HG02610 (cell line): ENCODE measurements around the gene WDPCP.
"Not testable (repeated sequence)": the region's sequence is repeated elsewhere in the genome, so short reads cannot be mapped to it uniquely, and the experiment has no call there.

Experiments used
- ATAC-seq: cut with Tn5 transposase; IDR thresholded peaks from one replicate; pipeline ENCODE4 v1.9.1; 2021; ENCODE audit warnings: mild to moderate bottlenecking, moderate library complexity; ENCODE audit not compliant: unreplicated experiment

The WDPCP gene

DNA sequence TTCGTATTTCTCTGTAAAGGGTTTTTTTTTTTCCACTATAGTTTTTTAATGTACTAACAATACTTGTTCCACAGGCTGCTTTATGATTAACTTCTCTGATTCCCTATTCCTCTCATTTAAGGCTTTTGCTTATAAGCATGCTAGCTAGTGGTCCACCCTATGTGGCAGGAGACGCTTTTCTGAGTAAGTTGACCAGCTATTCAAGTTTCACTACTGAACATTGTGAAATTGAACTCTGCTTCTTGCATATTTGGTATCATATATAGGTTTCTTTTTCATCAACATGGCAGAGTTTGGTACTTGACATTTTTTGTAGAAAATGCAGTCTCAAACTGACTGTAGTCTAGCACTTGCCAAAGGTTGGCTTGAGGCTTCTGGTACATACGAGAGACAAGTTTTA, 463.4 kb downstream of the WDPCP start:
- ATAC-seq: peak; percentile 67

DNA sequence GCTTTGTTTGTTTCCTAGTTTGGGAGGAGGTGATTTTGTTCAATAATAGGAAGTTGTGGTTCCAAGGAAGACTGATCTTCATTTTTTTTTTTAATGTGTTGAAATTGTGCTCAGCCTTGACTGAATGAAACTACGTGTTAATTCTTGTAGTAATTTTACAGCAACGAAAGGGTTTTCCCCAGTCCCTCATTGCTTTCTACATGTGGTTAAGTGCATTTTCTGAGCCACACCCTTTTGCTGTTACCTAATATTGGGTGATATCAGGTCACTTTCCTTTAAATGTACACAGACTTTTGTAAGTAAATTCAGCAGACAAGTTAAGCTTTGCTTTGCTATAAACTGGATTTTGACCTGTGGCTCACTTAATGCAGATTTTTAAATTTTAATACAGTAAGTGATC, 464.1 kb downstream of the WDPCP start:
- peak; percentile 78 for ATAC-seq

- no peak for ATAC-seq
Observed at GRCh38 chr2:63122921-63123320, 465.4 kb downstream of the WDPCP start.

- no peak for ATAC-seq
Observed at GRCh38 chr2:63121055-63121834, 467.0 kb downstream of the WDPCP start.

GRCh38 chr2:63118821-63119220, 469.5 kb downstream of the WDPCP start:
- no peak for ATAC-seq

DNA sequence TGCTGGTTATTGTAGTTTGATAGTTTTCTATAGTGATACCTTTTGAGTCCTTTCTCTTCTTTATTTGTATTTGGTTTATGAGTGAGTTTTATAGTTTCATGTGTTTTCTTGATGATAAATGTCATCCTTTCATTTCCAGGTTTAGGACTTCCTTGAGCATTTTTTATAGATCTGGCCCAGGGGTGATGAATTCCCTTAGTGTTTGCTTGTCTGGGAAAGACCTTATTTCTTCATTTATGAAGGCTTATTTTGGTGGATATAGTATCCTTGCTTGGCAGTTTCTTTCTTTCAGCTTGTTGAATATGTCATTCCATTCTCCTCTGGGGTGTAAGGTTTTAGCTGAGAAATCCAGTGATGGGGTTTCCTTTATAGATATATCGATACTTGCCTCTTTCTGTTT, 483.8 kb downstream of the WDPCP start:
- no peak for ATAC-seq

DNA sequence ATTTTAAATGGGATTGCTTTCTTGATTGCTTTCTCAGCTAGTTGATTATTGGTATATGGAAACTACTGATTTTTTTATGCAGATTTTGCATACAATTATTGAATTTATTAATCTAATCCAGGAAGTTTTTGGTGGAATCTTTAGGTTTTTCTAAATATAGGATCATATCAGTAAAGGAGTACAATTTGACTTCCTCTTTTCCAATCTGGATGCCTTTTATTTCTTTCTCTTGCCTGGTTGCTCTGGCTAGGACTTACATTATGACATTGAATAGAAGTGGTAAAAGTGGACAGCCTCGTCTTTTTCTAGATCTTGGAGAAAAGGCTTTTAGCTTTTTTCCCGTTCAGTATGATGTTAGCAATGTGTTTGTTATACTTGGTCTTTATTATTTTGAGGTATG, 486.3 kb downstream of the WDPCP start:
- ATAC-seq: no peak

DNA sequence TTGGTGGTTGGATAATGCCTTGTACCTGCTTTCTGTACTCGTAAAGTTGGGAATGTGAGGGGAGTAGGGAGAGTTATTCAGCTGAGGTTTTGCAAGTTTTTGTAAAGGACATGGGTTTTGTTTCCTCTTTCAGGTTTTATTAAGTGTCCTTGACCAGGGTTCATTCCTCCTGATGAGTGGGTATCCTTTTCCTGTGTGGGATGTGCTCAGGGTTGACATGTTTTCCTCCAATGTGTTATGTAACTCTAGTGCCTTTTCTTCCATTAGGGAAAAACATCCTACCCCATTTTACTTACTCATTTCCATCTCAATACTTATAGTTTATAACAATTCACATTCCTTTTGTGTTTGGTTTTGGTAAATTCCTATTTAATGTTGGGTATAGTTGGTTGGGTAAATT, 489.2 kb downstream of the WDPCP start:
- no peak for ATAC-seq

DNA sequence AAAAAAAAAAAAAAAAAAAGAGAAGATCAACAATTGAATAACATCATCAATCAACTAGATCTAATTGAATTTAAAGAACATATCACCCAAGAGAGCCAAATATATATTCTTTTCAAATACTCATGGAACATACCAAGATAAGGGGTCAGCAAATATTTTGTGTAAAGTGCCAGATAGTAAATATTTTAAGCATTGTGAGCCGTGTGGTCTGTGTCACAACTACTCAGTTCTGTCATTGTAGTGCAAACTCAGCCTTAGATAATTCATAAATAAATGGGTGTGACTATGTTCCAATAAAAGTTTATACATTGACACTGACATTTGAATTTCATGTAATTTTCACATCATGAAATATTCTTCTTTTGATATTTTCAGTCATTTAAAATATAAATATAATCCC, 491.8 kb downstream of the WDPCP start:
- no peak for ATAC-seq

DNA sequence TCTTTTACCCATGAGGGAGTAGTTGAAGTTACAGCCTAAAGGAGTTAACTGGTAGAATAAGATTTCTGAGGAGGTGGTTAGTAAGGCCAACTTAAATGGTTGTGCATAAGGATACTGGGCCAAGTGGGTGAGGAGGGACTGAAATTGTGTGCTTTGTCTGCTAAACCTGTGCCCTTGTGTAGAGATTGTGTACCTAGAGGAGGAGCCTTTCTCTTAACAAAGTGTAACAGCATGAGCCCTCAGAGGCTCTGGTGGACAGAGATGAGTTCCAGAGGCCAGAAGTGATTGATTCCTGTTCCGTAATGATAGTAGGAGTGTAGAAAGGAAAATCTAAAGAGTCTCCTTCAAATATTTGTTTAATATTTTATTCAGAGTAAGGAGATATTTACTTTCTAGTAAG, 494.8 kb downstream of the WDPCP start:
- ATAC-seq: no peak

GRCh38 chr2:63092857-63093256, 495.4 kb downstream of the WDPCP start:
- no peak for ATAC-seq

DNA sequence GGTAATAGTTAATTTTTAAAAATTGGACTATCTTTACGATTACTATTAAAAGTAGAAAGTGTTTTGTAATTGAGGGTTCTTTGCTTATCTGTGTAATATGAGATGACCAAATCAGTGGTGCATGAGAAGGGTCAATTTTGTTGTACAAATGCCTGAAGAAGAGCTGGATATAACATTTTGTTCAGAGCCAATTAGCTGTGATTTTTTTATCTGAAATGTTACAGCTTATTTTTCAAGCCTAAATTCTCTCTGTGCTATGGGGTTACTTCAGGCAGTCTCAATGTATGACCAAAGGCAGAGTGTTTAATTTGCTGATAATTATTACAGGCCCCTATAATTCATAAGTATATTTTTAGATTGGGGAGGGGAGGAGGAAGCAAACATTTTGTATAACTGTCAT, 495.9 kb downstream of the WDPCP start:
- ATAC-seq: no peak

GRCh38 chr2:63086687-63087086, 501.6 kb downstream of the WDPCP start:
- ATAC-seq: no peak

DNA sequence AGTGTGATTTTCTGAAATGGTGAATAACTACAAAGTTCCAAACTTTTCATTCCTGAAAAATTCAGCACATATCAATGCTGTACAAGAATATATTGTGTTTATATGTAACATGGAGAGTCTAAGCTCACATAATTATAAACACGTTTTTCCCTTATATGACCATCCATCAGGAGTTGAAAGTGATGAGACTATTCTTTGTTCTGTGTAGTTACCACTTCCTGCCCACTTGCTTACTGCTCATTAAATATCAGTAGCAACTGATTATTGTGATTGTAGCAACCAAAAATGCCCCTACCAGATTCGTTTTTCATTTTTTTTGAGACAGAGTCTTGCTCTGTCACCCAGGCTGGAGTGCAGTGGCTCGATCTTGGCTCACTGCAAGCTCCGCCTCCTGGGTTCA, 506.9 kb downstream of the WDPCP start:
- ATAC-seq: no peak

DNA sequence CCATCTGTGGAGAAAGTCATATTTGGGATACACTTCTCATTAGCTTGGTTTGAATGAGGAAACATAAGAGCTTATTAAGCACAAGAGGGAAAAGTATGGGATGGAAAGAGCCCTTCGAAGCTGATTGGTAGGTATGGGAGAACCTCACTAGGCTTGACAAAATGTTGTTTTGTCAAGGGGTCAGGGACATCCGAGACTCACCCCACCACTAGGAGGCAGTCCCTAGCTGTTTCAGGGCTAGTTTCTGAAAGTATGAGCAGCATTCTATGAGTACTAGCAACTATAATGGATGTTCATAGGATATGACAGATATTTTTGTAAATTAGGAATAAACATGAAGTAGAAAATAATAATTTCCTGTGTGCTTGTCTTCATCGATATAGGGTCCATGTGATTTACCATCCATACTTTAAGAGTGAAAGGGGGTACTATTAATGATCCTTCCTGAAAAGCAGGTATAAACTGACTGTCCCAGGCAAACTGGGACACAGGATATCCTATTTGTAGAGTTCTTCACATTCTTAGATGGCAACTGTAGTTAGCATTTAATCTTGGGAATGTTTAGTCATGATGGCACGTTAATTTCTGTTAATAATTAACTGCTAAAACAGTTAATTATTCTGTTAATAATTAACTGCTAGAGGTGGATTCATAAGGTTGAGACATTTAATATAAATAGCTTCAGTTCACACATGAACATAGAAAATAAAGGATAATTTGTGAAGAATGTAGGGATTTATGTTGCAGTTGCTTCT, 509.2 kb downstream of the WDPCP start:
- ATAC-seq: no peak

DNA sequence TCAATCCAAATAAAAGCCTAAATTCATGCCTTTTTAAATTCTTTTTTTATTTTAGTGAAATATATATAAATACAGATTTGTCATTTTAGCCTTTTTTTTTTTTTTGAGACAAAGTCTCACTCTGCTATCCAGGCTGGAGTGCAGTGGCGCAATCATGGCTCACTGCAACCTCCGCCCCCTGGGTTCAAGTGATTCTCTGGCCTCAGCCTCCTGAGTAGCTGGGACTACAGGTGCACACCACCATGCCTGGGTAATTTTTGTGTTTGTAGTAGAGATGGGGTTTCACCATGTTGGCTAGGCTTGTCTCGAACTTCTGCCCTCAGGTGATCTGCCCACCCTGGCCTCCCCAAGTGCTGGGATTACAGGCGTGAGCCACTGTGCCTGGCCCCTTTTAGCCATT, 513.9 kb downstream of the WDPCP start:
- ATAC-seq: not testable (repeated sequence)

DNA sequence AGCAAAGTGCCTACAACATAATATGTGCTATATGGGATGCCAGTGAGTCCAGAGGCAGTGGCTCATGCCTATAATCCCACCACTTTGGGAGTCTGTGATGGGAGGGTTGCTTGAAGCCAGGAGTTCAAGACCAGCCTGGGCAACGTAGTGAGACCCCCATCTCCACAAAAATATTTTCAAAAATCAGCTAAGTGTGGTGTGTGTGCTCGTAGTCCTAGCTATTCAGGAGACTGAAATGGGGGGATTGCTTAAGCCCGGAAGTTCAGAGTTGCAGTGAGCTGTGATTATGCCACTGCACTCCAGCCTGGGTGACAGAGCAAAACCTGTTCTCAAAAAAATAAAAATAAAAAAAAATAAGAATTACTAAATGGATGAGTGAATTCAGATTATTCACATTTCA, 514.3 kb downstream of the WDPCP start:
- ATAC-seq: no peak

DNA sequence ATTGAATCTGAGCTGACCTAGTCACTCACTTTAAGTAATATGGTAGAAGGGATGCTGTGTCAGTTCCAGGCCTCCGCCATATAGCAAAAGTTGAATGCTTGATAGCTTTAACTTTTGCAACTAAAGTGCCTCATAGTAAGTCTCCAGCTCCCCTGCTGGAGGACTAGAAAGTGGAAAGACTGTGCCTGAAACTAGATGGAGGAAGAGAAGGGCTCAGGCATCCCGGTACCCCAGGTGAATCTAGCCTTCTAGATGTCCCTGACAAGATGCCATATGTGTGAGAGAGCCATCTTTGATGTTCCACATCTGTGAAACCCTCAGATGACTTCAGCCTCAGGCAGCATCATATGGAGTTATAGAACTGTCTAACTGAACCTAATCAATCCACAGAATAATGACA, 516.6 kb downstream of the WDPCP start:
- ATAC-seq: no peak
